ENCODE measurements around the gene ME2. TPM values are rescaled to one million over a fixed set of nuclear protein-coding genes. Genes with fewer than 3 reads are reported as not detected.

ME2 gene
- total RNA-seq, 2 experiments from 2014 or later, result 39.0 to 62.0 TPM

- intact Hi-C loops (cut with micrococcal nuclease; ENCODE audit: unreplicated experiment), result no loop called here
- Histone ChIP-seq H3K4me3 (ENCODE audit: low read depth, low read length, poor library complexity, severe bottlenecking) (no peak overlapping the region), H3K9me2 (ENCODE audit: insufficient read depth, low read length) (no peaks in the 10 kb centered on the region), H4K20me1 (ENCODE audit: insufficient read depth, low read length) (no peaks in the 10 kb centered on the region), H2AFZ (ENCODE audit: low read length) (no peak overlapping the region), H3K4me2 (ENCODE audit: low read length) (no peak overlapping the region), H3K79me2 (ENCODE audit: insufficient read depth, low read depth, low read length) (no peaks in the 10 kb centered on the region), H3K4me1 (ENCODE audit: insufficient read depth, low read length, poor library complexity, severe bottlenecking) (no peaks in the 10 kb centered on the region), H3K9me3 (ENCODE audit: low read length) (no peaks in the 10 kb centered on the region), H3K36me3 (ENCODE audit: insufficient read depth, low read length) (peaks cover 58% of the 10 kb centered on the region), H3K27ac (ENCODE audit: low read depth, low read length, poor library complexity, severe bottlenecking) (no peak overlapping the region)
- ChIA-PET POLR2A (no interaction called here), CTCF (ENCODE audit: unreplicated experiment) (no interaction called here)
- TF ChIP-seq EZH2phosphoT487 (IDR thresholded peaks at IDR 0.05; ENCODE audit: borderline replicate concordance, low read depth, low read length), result no peak
- TF ChIP-seq CTCF (conservative IDR thresholded peaks at IDR 0.05; ENCODE audit: low read length), result no peak
- DNase-seq (ENCODE audit: low spot score), result no peak
- no TSS peak for BruUV-seq (replicated peaks)
Measured at GRCh38 chr18:50918153-50918552, 39.2 kb downstream of the ME2 start.

GRCh38 chr18:50924372-50924771 is 45.5 kb downstream of the ME2 start:
- Histone ChIP-seq H3K9me3 (ENCODE audit: low read length) (0 out of 2 replicates have a peak, but pooled peaks cover 11% of the 10 kb centered on the region), H3K4me1 (ENCODE audit: insufficient read depth, low read length, poor library complexity, severe bottlenecking) (no peaks in the 10 kb centered on the region), H3K27ac (ENCODE audit: low read depth, low read length, poor library complexity, severe bottlenecking) (no peak overlapping the region), H3K4me2 (ENCODE audit: low read length) (no peak overlapping the region), H3K36me3 (ENCODE audit: insufficient read depth, low read length) (peaks cover 80% of the 10 kb centered on the region), H2AFZ (ENCODE audit: low read length) (no peak overlapping the region), H4K20me1 (ENCODE audit: insufficient read depth, low read length) (no peaks in the 10 kb centered on the region), H3K79me2 (ENCODE audit: insufficient read depth, low read depth, low read length) (no peaks in the 10 kb centered on the region), H3K4me3 (ENCODE audit: low read depth, low read length, poor library complexity, severe bottlenecking) (no peak overlapping the region), H3K9me2 (ENCODE audit: insufficient read depth, low read length) (no peaks in the 10 kb centered on the region)
- BruUV-seq (replicated peaks), result no TSS peak
- no peak for TF ChIP-seq EZH2phosphoT487 (IDR thresholded peaks at IDR 0.05; ENCODE audit: borderline replicate concordance, low read depth, low read length)
- TF ChIP-seq CTCF (conservative IDR thresholded peaks at IDR 0.05; ENCODE audit: low read length), result no peak
- CTCF ChIA-PET (ENCODE audit: unreplicated experiment), result no interaction called here
- intact Hi-C loops (cut with micrococcal nuclease; ENCODE audit: unreplicated experiment), result no loop called here
- POLR2A ChIA-PET, result interaction anchor here (0.6 to 0.7 kb wide), 2 partner anchors 121 to 1180 kb away, joined by 3 read pairs; no protein-coding TSS in a partner anchor
- DNase-seq (ENCODE audit: low spot score), result no peak

- DNase-seq (ENCODE audit: low spot score), result no peak
- H2AFZ ChIP-seq (ENCODE audit: low read length), result no peak overlapping the region
- BruUV-seq (replicated peaks), result no TSS peak
- H3K36me3 ChIP-seq (ENCODE audit: insufficient read depth, low read length), result peaks cover 74% of the 10 kb centered on the region
- no peak overlapping the region for H3K4me3 ChIP-seq (ENCODE audit: low read depth, low read length, poor library complexity, severe bottlenecking)
- no peaks in the 10 kb centered on the region for H3K9me2 ChIP-seq (ENCODE audit: insufficient read depth, low read length)
- no peak overlapping the region for H3K27ac ChIP-seq (ENCODE audit: low read depth, low read length, poor library complexity, severe bottlenecking)
- no peaks in the 10 kb centered on the region for H4K20me1 ChIP-seq (ENCODE audit: insufficient read depth, low read length)
- H3K79me2 ChIP-seq (ENCODE audit: insufficient read depth, low read depth, low read length), result no peaks in the 10 kb centered on the region
- POLR2A ChIA-PET, result no interaction called here
- CTCF ChIA-PET (ENCODE audit: unreplicated experiment), result no interaction called here
- H3K4me2 ChIP-seq (ENCODE audit: low read length), result no peak overlapping the region
- no peak for TF ChIP-seq EZH2phosphoT487 (IDR thresholded peaks at IDR 0.05; ENCODE audit: borderline replicate concordance, low read depth, low read length)
- TF ChIP-seq CTCF (conservative IDR thresholded peaks at IDR 0.05; ENCODE audit: low read length), result no peak
- intact Hi-C loops (cut with micrococcal nuclease; ENCODE audit: unreplicated experiment), result no loop called here
- no peaks in the 10 kb centered on the region for H3K4me1 ChIP-seq (ENCODE audit: insufficient read depth, low read length, poor library complexity, severe bottlenecking)
- H3K9me3 ChIP-seq (ENCODE audit: low read length), result 0 out of 2 replicates have a peak, but pooled peaks cover 11% of the 10 kb centered on the region
Measured at GRCh38 chr18:50926521-50926920, 47.6 kb downstream of the ME2 start.

Data from OCI-LY7 (cell line).